Measurements from ENCODE around the gene MGAT1.

Gene MGAT1

GRCh38 chr5:180787711-180788431, 14.7 kb downstream of the MGAT1 start:
- no peak overlapping the region for H3K4me3 ChIP-seq (ENCODE audit: low read depth, low read length, poor library complexity, severe bottlenecking)
- TF ChIP-seq CTCF (IDR thresholded peaks at IDR 0.05; ENCODE audit: low read length), result no peak
- no peak for TF ChIP-seq EZH2 (IDR thresholded peaks at IDR 0.05; ENCODE audit: borderline replicate concordance, low read length)
- no peaks in the 10 kb centered on the region for H3K9me2 ChIP-seq (ENCODE audit: low read depth, low read length)
- H3K36me3 ChIP-seq (ENCODE audit: insufficient read depth, low read length), result peaks cover 45% of the 10 kb centered on the region
- H2AFZ ChIP-seq (ENCODE audit: low read length), result no peak overlapping the region
- H3K9me3 ChIP-seq (ENCODE audit: low read length), result no peaks in the 10 kb centered on the region
- no peak overlapping the region for H3K27ac ChIP-seq (ENCODE audit: low read depth, low read length, poor library complexity, severe bottlenecking)
- H4K20me1 ChIP-seq (ENCODE audit: insufficient read depth, low read length), result no peaks in the 10 kb centered on the region
- no peak overlapping the region for H3K9ac ChIP-seq (ENCODE audit: low read length)
- H3F3A ChIP-seq (ENCODE audit: insufficient read depth, low read length), result no peaks in the 10 kb centered on the region
- no peaks in the 10 kb centered on the region for H3K79me2 ChIP-seq (ENCODE audit: insufficient read depth, low read length)
- no peak overlapping the region for H3K4me2 ChIP-seq (ENCODE audit: low read length)
- no peaks in the 10 kb centered on the region for H3K27me3 ChIP-seq (ENCODE audit: insufficient read depth, low read length)
- peaks cover 20% of the 10 kb centered on the region for H3K4me1 ChIP-seq (ENCODE audit: insufficient read depth, low read length, severe bottlenecking)

GRCh38 chr5:180786531-180787398, 15.8 kb downstream of the MGAT1 start:
- no peak overlapping the region for H3K4me2 ChIP-seq (ENCODE audit: low read length)
- H3K79me2 ChIP-seq (ENCODE audit: insufficient read depth, low read length), result no peaks in the 10 kb centered on the region
- no peaks in the 10 kb centered on the region for H4K20me1 ChIP-seq (ENCODE audit: insufficient read depth, low read length)
- H3K9ac ChIP-seq (ENCODE audit: low read length), result peak overlapping the region; percentile 29; the same call in 1 of the 2 replicates
- H3K4me1 ChIP-seq (ENCODE audit: insufficient read depth, low read length, severe bottlenecking), result peaks cover 20% of the 10 kb centered on the region
- H3K27me3 ChIP-seq (ENCODE audit: insufficient read depth, low read length), result no peaks in the 10 kb centered on the region; the same call in 1 of the 2 replicates
- H3K9me2 ChIP-seq (ENCODE audit: low read depth, low read length), result no peaks in the 10 kb centered on the region
- H3K36me3 ChIP-seq (ENCODE audit: insufficient read depth, low read length), result peaks cover 34% of the 10 kb centered on the region
- H3K9me3 ChIP-seq (ENCODE audit: low read length), result no peaks in the 10 kb centered on the region
- no peak for TF ChIP-seq EZH2 (IDR thresholded peaks at IDR 0.05; ENCODE audit: borderline replicate concordance, low read length)
- TF ChIP-seq CTCF (IDR thresholded peaks at IDR 0.05; ENCODE audit: low read length), result 0 out of 2 replicates have a peak, but pooled peaks have one; percentile 11
- H3F3A ChIP-seq (ENCODE audit: insufficient read depth, low read length), result no peaks in the 10 kb centered on the region
- peak overlapping the region; percentile 17 for H3K27ac ChIP-seq (ENCODE audit: low read depth, low read length, poor library complexity, severe bottlenecking)
- no peak overlapping the region for H2AFZ ChIP-seq (ENCODE audit: low read length)
- H3K4me3 ChIP-seq (ENCODE audit: low read depth, low read length, poor library complexity, severe bottlenecking), result no peak overlapping the region

- no peaks in the 10 kb centered on the region for H3K79me2 ChIP-seq (ENCODE audit: insufficient read depth, low read length)
- no peaks in the 10 kb centered on the region for H3F3A ChIP-seq (ENCODE audit: insufficient read depth, low read length)
- no peaks in the 10 kb centered on the region for H3K9me3 ChIP-seq (ENCODE audit: low read length)
- no peak overlapping the region for H2AFZ ChIP-seq (ENCODE audit: low read length)
- H3K4me3 ChIP-seq (ENCODE audit: low read depth, low read length, poor library complexity, severe bottlenecking), result no peak overlapping the region
- no peak overlapping the region for H3K4me2 ChIP-seq (ENCODE audit: low read length)
- H3K9ac ChIP-seq (ENCODE audit: low read length), result no peak overlapping the region
- H3K27ac ChIP-seq (ENCODE audit: low read depth, low read length, poor library complexity, severe bottlenecking), result peak overlapping the region; percentile 5
- no peak for TF ChIP-seq EZH2 (IDR thresholded peaks at IDR 0.05; ENCODE audit: borderline replicate concordance, low read length)
- TF ChIP-seq CTCF (IDR thresholded peaks at IDR 0.05; ENCODE audit: low read length), result no peak
- no peaks in the 10 kb centered on the region for H3K9me2 ChIP-seq (ENCODE audit: low read depth, low read length)
- peaks cover 24% of the 10 kb centered on the region for H3K36me3 ChIP-seq (ENCODE audit: insufficient read depth, low read length)
- peaks cover 20% of the 10 kb centered on the region for H3K4me1 ChIP-seq (ENCODE audit: insufficient read depth, low read length, severe bottlenecking)
- H4K20me1 ChIP-seq (ENCODE audit: insufficient read depth, low read length), result no peaks in the 10 kb centered on the region
- H3K27me3 ChIP-seq (ENCODE audit: insufficient read depth, low read length), result no peaks in the 10 kb centered on the region; the same call in 1 of the 2 replicates
Observed at GRCh38 chr5:180785794-180786221, 16.8 kb downstream of the MGAT1 start.

Measured in OCI-LY1 (cell line).